ENCODE results near the gene ROR2. TPM values are rescaled to one million over a fixed set of nuclear protein-coding genes. Genes with fewer than 3 reads are reported as not detected.
A peak's percentile ranks its signal among the peaks of the same experiment; 100 is the strongest.

Gene ROR2
- total RNA-seq, 2 donors from 2014 or later, result 37.2 to 43.9 TPM

DNA sequence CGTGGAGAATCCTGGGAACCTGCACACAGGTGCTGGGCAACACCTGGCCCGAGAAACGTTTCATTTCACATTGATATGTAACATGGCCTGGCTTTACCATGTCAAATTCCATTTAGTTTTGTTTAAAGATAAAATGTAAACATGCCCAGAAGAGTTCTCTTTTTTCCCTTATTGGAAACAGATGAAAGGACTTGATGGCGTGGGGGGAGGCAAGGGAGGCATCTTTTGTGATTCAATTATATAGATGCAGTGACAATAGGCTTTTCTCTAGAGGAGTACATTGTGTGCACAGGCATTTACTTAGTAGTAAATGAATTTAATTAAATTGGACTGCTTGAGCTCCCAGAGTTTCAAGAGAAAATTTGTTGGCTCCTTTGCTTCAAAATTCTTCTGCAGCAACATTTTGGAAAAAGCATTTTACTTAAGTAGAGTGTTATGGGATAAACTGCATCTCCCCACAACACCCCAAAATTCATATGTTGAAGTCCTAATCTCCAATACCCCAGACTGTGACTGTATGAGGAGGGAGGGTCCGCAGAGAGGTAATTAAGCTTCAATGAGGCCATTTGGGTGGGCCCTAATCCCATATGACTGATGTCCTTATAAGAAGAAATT lies 272.1 kb downstream of the ROR2 start:
- Histone ChIP-seq H3K9me3 (no peaks in the 10 kb centered on the region), H3K4me3 (no peak overlapping the region), H3K4me1 (replicated peaks) (peaks cover 5% of the 10 kb centered on the region), H3K36me3 (no peaks in the 10 kb centered on the region), H3K27me3 (replicated peaks; ENCODE audit: insufficient read depth) (no peaks in the 10 kb centered on the region), H3K27ac (no peak overlapping the region)
- DNase-seq (ENCODE audit: low spot score), result no peak
- intact Hi-C loops (cut with DNase I), result no loop called here
- WGBS, result 33% methylated on average over 5 of the region's 5 CpGs
- no peak for TF ChIP-seq POLR2AphosphoS5 (IDR thresholded peaks at IDR 0.05)
- TF ChIP-seq, protein P1, sequence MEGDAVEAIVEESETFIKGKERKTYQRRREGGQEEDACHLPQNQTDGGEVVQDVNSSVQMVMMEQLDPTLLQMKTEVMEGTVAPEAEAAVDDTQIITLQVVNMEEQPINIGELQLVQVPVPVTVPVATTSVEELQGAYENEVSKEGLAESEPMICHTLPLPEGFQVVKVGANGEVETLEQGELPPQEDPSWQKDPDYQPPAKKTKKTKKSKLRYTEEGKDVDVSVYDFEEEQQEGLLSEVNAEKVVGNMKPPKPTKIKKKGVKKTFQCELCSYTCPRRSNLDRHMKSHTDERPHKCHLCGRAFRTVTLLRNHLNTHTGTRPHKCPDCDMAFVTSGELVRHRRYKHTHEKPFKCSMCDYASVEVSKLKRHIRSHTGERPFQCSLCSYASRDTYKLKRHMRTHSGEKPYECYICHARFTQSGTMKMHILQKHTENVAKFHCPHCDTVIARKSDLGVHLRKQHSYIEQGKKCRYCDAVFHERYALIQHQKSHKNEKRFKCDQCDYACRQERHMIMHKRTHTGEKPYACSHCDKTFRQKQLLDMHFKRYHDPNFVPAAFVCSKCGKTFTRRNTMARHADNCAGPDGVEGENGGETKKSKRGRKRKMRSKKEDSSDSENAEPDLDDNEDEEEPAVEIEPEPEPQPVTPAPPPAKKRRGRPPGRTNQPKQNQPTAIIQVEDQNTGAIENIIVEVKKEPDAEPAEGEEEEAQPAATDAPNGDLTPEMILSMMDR (IDR thresholded peaks at IDR 0.05), result no peak
- no peak for TF ChIP-seq POLR2A (IDR thresholded peaks at IDR 0.05)

DNA sequence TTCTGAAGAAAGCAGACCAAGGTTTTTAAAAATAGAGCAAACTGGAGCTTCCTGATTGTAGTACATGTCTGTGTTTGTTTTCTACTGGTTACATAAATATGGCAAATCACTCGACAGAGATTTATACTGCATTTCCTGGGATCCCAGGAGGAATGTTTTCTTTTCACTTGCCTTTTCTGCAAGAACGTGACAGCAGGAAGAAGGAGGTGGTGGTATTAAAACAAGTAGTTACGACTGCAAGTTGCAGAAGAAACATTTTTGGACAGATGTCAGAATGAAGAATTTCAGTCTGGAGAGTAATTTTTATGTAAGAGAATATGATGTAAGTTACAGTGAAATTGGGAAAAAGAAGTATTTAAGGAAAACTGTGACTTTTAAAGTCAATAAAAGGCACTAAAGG lies 272.7 kb downstream of the ROR2 start:
- Histone ChIP-seq H3K27me3 (replicated peaks; ENCODE audit: insufficient read depth) (no peaks in the 10 kb centered on the region), H3K4me3 (no peak overlapping the region), H3K27ac (no peak overlapping the region), H3K4me1 (replicated peaks) (peaks cover 5% of the 10 kb centered on the region), H3K9me3 (no peaks in the 10 kb centered on the region), H3K36me3 (no peaks in the 10 kb centered on the region)
- no peak for DNase-seq (ENCODE audit: low spot score)
- TF ChIP-seq POLR2A (IDR thresholded peaks at IDR 0.05) (no peak), POLR2AphosphoS5 (IDR thresholded peaks at IDR 0.05) (no peak)
- TF ChIP-seq, protein P1 (IDR thresholded peaks at IDR 0.05), result no peak
- 18% methylated on average over 3 of the region's 3 CpGs for WGBS
- intact Hi-C loops (cut with DNase I), result no loop called here

- Histone ChIP-seq H3K9me3 (no peaks in the 10 kb centered on the region), H3K27ac (no peak overlapping the region), H3K4me3 (no peak overlapping the region), H3K27me3 (replicated peaks; ENCODE audit: insufficient read depth) (no peaks in the 10 kb centered on the region), H3K4me1 (replicated peaks) (peaks cover 5% of the 10 kb centered on the region), H3K36me3 (no peaks in the 10 kb centered on the region)
- TF ChIP-seq POLR2AphosphoS5 (IDR thresholded peaks at IDR 0.05) (no peak), POLR2A (IDR thresholded peaks at IDR 0.05) (no peak)
- TF ChIP-seq, protein P1 (IDR thresholded peaks at IDR 0.05), result peak in 1 of 4 experiments; percentile 18
- intact Hi-C loops (cut with DNase I), result no loop called here
- WGBS, result 70% methylated on average over 1 of the region's 1 CpG
- DNase-seq (ENCODE audit: low spot score), result no peak
Observed at GRCh38 chr9:91676046-91676445, 274.0 kb downstream of the ROR2 start.

GRCh38 chr9:91664663-91665062 lies 285.4 kb downstream of the ROR2 start:
- Histone ChIP-seq H3K4me3 (no peak overlapping the region), H3K4me1 (replicated peaks) (no peaks in the 10 kb centered on the region), H3K36me3 (no peaks in the 10 kb centered on the region), H3K27me3 (replicated peaks; ENCODE audit: insufficient read depth) (no peaks in the 10 kb centered on the region), H3K27ac (no peak overlapping the region), H3K9me3 (no peaks in the 10 kb centered on the region)
- DNase-seq (ENCODE audit: low spot score), result no peak
- WGBS, result 20% methylated on average over 8 of the region's 8 CpGs
- TF ChIP-seq, protein P1 (IDR thresholded peaks at IDR 0.05), result no peak
- TF ChIP-seq POLR2A (IDR thresholded peaks at IDR 0.05), result no peak
- no peak for TF ChIP-seq POLR2AphosphoS5 (IDR thresholded peaks at IDR 0.05)
- intact Hi-C loops (cut with DNase I), result no loop called here

DNA sequence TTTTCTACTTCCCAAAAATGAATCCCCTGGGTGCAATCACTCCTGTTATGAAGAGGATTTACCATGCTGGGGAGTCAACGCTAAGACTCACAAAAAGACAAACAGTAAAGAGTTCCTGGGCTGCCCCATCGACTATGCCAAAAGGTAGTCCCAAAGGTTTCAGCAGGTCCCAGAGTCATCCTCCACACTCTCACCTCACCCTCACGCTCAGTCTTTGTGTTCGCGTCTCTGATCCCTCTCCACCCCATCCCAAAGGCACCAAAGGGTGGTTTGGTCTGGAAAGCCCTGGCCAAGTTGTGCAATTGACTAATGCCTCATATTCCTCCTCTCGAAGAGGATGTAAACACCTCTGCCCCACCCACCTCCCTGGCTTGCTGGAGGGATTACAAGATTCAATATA lies 286.2 kb downstream of the ROR2 start:
- intact Hi-C loops (cut with DNase I), result no loop called here
- Histone ChIP-seq H3K9me3 (no peaks in the 10 kb centered on the region), H3K27me3 (replicated peaks; ENCODE audit: insufficient read depth) (no peaks in the 10 kb centered on the region), H3K4me3 (no peak overlapping the region), H3K4me1 (replicated peaks) (no peaks in the 10 kb centered on the region), H3K27ac (no peak overlapping the region), H3K36me3 (no peaks in the 10 kb centered on the region)
- no peak for TF ChIP-seq POLR2A (IDR thresholded peaks at IDR 0.05)
- no peak for TF ChIP-seq POLR2AphosphoS5 (IDR thresholded peaks at IDR 0.05)
- TF ChIP-seq, protein P1 (IDR thresholded peaks at IDR 0.05), result no peak
- no peak for DNase-seq (ENCODE audit: low spot score)
- WGBS, result 83% methylated on average over 6 of the region's 6 CpGs
